GM23338 (cell line): ENCODE measurements around the gene STX8. TPM values are rescaled to one million over a fixed set of nuclear protein-coding genes. Genes with fewer than 3 reads are reported as not detected.

Experiments
- ATAC-seq: fragments of 200-7000 bp; cut with Tn5 transposase; 3 replicates; pipeline ENCODE4 v1.9.1; 2020
- DNase-seq: peaks from one replicate; pipeline ENCODE4 v3.0.0-alpha.2; 2015; ENCODE audit warnings: low spot score
- H2AFZ ChIP-seq: fragments of 200-600 bp; sonication (generic); 2 replicates; pipeline ENCODE4 v1.8.0; 2016; ENCODE audit warnings: antibody characterized with exemption, mild to moderate bottlenecking, moderate library complexity
- H3F3A ChIP-seq: fragments of 200-600 bp; sonication (generic); replicated peaks from 2 replicates; pipeline ENCODE4 v1.8.0; 2017; ENCODE audit warnings: antibody characterized with exemption, mixed run types, low read depth
- H3K27ac ChIP-seq: fragments of 200-600 bp; sonication (generic); 2 replicates; pipeline ENCODE4 v1.6.1; 2016; ENCODE audit warnings: low read depth
- H3K27me3 ChIP-seq: fragments of 200-600 bp; sonication (generic); 2 replicates; pipeline ENCODE4 v1.8.0; 2016; ENCODE audit warnings: mild to moderate bottlenecking, mixed run types, moderate library complexity; ENCODE audit not compliant: insufficient read depth
- H3K36me3 ChIP-seq: fragments of 200-600 bp; sonication (generic); 2 replicates; pipeline ENCODE4 v1.8.0; 2016; ENCODE audit warnings: mild to moderate bottlenecking; ENCODE audit not compliant: insufficient read depth
- H3K4me1 ChIP-seq: fragments of 200-600 bp; sonication (generic); 2 replicates; pipeline ENCODE4 v1.8.0; 2016; ENCODE audit warnings: mild to moderate bottlenecking, moderate library complexity; ENCODE audit not compliant: insufficient read depth
- H3K4me2 ChIP-seq: fragments of 200-600 bp; sonication (generic); 2 replicates; pipeline ENCODE4 v1.7.1; 2017; ENCODE audit warnings: mixed run types
- H3K4me3 ChIP-seq: fragments of 200-600 bp; sonication (generic); 2 replicates; pipeline ENCODE4 v1.6.1; 2016; ENCODE audit warnings: mixed run types
- H3K79me2 ChIP-seq: fragments of 200-600 bp; sonication (generic); replicated peaks from 2 replicates; pipeline ENCODE4 v1.8.0; 2017; ENCODE audit warnings: mild to moderate bottlenecking; ENCODE audit not compliant: insufficient read depth
- H3K9me2 ChIP-seq: fragments of 200-600 bp; sonication (generic); 2 replicates; pipeline ENCODE4 v1.8.0; 2017; ENCODE audit not compliant: insufficient read depth
- H4K20me1 ChIP-seq: fragments of 200-600 bp; sonication (generic); replicated peaks from 2 replicates; pipeline ENCODE4 v1.8.0; 2017; ENCODE audit warnings: mild to moderate bottlenecking; ENCODE audit not compliant: insufficient read depth
- H3K27ac Mint-ChIP-seq: 2 replicates; pipeline ENCODE4 v1.8.0; 2020; ENCODE audit warnings: inconsistent platforms, mild to moderate bottlenecking, moderate library complexity, mixed read lengths
- H3K27me3 Mint-ChIP-seq: 3 replicates; pipeline ENCODE4 v1.8.0; 2022; ENCODE audit warnings: low read depth, mild to moderate bottlenecking, moderate library complexity, mixed read lengths, inconsistent platforms; ENCODE audit not compliant: insufficient read depth, poor library complexity
- H3K36me3 Mint-ChIP-seq: 3 replicates; pipeline ENCODE4 v1.8.0; 2021; ENCODE audit warnings: low read depth, mild to moderate bottlenecking, inconsistent platforms, moderate library complexity, mixed read lengths
- H3K4me1 Mint-ChIP-seq: 3 replicates; pipeline ENCODE4 v1.8.0; 2020; ENCODE audit warnings: mild to moderate bottlenecking, inconsistent platforms, mixed read lengths
- H3K4me3 Mint-ChIP-seq: 3 replicates; pipeline ENCODE4 v1.8.0; 2021; ENCODE audit warnings: moderate library complexity, mild to moderate bottlenecking, inconsistent platforms, mixed read lengths
- H3K9me3 Mint-ChIP-seq: 3 replicates; pipeline ENCODE4 v1.8.0; 2020; ENCODE audit warnings: moderate library complexity, mild to moderate bottlenecking, inconsistent platforms, mixed read lengths
- CREB1 ChIP-seq: fragments of 250-450 bp; sonication (Bioruptor Pico); IDR thresholded peaks from 2 replicates; pipeline ENCODE4 v1.5.0; 2020; ENCODE audit warnings: low read depth, mild to moderate bottlenecking, moderate library complexity
- CTCF ChIP-seq, 2 experiments: fragments of 200-600 bp in 1 of 2; sonication (generic) in 1 of 2; conservative IDR thresholded peaks; 2 replicates each; pipeline versions ENCODE4 v1.5.1 to v1.6.1; 2016 to 2017; ENCODE audit warnings: antibody characterized with exemption in 2 of 2, low read depth in 2 of 2, mild to moderate bottlenecking in 2 of 2, moderate library complexity in 1 of 2
- EZH2 ChIP-seq: fragments of 200-600 bp; sonication (generic); IDR thresholded peaks from one replicate; pipeline ENCODE4 v1.8.0; 2017; ENCODE audit warnings: antibody characterized with exemption, mild to moderate bottlenecking, low read depth; ENCODE audit not compliant: unreplicated experiment
- NANOG ChIP-seq: IDR thresholded peaks from 2 replicates; pipeline ENCODE4 v1.6.1; 2016; ENCODE audit warnings: antibody characterized with exemption, borderline replicate concordance
- POLR2AphosphoS5 ChIP-seq: IDR thresholded peaks from 2 replicates; pipeline ENCODE4 v1.6.1; 2016; ENCODE audit warnings: antibody characterized with exemption, low read depth
- REST ChIP-seq: IDR thresholded peaks from one replicate; pipeline ENCODE4 v1.6.1; 2018; ENCODE audit warnings: antibody characterized with exemption; ENCODE audit not compliant: unreplicated experiment
- STAT1 ChIP-seq: IDR thresholded peaks from one replicate; pipeline ENCODE4 v1.6.1; 2016; ENCODE audit warnings: antibody characterized with exemption; ENCODE audit not compliant: unreplicated experiment
- ZNF114 ChIP-seq: fragments of 250-450 bp; sonication (Bioruptor Pico); IDR thresholded peaks from 2 replicates; pipeline ENCODE4 v1.5.0; 2020; ENCODE audit warnings: mild to moderate bottlenecking, moderate library complexity
- ZNF331 ChIP-seq: fragments of 250-450 bp; sonication (Bioruptor Pico); IDR thresholded peaks from 2 replicates; pipeline ENCODE4 v1.5.0; 2020; ENCODE audit warnings: low read depth, mild to moderate bottlenecking, moderate library complexity
- polyA plus RNA-seq: library from polyadenylated mRNA; unstranded; fragments of >200 nt; fragmentation: Nextera tagmentation; extraction: Ambion mirVana; gene quantifications from 2 replicates; pipeline ENCODE4 v1.2.1, GENCODE V29; 2016
- total RNA-seq: library from RNA; depleted of rRNA; stranded (reverse); fragments of >200 nt; shearing (Covaris generic); gene quantifications from 2 replicates; pipeline ENCODE4 v1.2.3, GENCODE V29; 2014

Gene STX8
- total and polyA plus RNA-seq, 2 experiments from 2014 or later = 59.4 to 82.3 TPM

GRCh38 chr17:9342225-9342624, 233.4 kb downstream of the STX8 start:
- Histone ChIP-seq H3K79me2 (no peaks in the 10 kb centered on the region), H2AFZ (no peak overlapping the region), H3K4me2 (no peak overlapping the region), H3K4me3 (no peak overlapping the region), H3K27me3 (no peaks in the 10 kb centered on the region), H3F3A (no peaks in the 10 kb centered on the region), H3K9me2 (no peaks in the 10 kb centered on the region), H3K36me3 (no peaks in the 10 kb centered on the region), H3K4me1 (peaks cover 12% of the 10 kb centered on the region), H3K27ac (no peak overlapping the region), H4K20me1 (no peaks in the 10 kb centered on the region)
- ATAC-seq (peak; percentile 52), DNase-seq (peak; percentile 28)
- H3K27ac Mint-ChIP-seq = no peak overlapping the region
- peak; percentile 32 for TF ChIP-seq REST
- TF ChIP-seq CTCF (conservative IDR thresholded peaks at IDR 0.05; ENCODE audit: low read depth in 2 of 2) = no peak
- 0 out of 3 replicates have a peak, but pooled peaks cover 2% of the 10 kb centered on the region for H3K9me3 Mint-ChIP-seq
- H3K4me1 Mint-ChIP-seq = peaks cover 27% of the 10 kb centered on the region
- H3K27me3 Mint-ChIP-seq = peaks cover 25% of the 10 kb centered on the region
- no peak overlapping the region for H3K4me3 Mint-ChIP-seq
- H3K36me3 Mint-ChIP-seq = no peaks in the 10 kb centered on the region; the same call in 2 of the 3 replicates

- Histone ChIP-seq H2AFZ (no peak overlapping the region), H3K27ac (no peak overlapping the region), H4K20me1 (no peaks in the 10 kb centered on the region), H3K79me2 (no peaks in the 10 kb centered on the region), H3K4me2 (no peak overlapping the region), H3K4me1 (peaks cover 18% of the 10 kb centered on the region), H3F3A (no peaks in the 10 kb centered on the region), H3K36me3 (peaks cover 9% of the 10 kb centered on the region; the same call in 1 of the 2 replicates), H3K9me2 (no peaks in the 10 kb centered on the region), H3K27me3 (no peaks in the 10 kb centered on the region), H3K4me3 (no peak overlapping the region)
- Mint-ChIP-seq H3K4me3 (no peak overlapping the region), H3K27me3 (peaks cover 28% of the 10 kb centered on the region), H3K4me1 (peaks cover 21% of the 10 kb centered on the region), H3K27ac (no peak overlapping the region; the same call in 1 of the 2 replicates), H3K9me3 (peaks cover 11% of the 10 kb centered on the region), H3K36me3 (peaks cover 8% of the 10 kb centered on the region)
- ATAC-seq (no peak), DNase-seq (no peak)
- TF ChIP-seq NANOG (no peak), ZNF331 (no peak), ZNF114 (CRISPR knock-in tag) (no peak), REST (no peak), POLR2AphosphoS5 (no peak), EZH2 (no peak), CREB1 (no peak), STAT1 (no peak)
Measured at GRCh38 chr17:9339958-9340357, 235.7 kb downstream of the STX8 start.
